Measurements from ENCODE around the gene HESX1. TPM values are rescaled to one million over a fixed set of nuclear protein-coding genes. Genes with fewer than 3 reads are reported as not detected.

HESX1 gene
- total and polyA plus RNA-seq, 2 of the 4 experiments (the other 2 are of a cell fraction): 0.36 to 0.82 TPM

- Histone ChIP-seq H3K79me1 (ENCODE audit: low read depth in 1 of 2, low read length in 2 of 2) (no peaks in the 10 kb centered on the region), H3K9me1 (ENCODE audit: insufficient read depth, low read length) (no peaks in the 10 kb centered on the region), H2BK5ac (ENCODE audit: low read depth, low read length, poor library complexity, severe bottlenecking) (no peak overlapping the region), H3K9me3 (ENCODE audit: control insufficient read depth, insufficient read depth, low read length) (no peaks in the 10 kb centered on the region), H3K56ac (ENCODE audit: extremely low read depth, insufficient read depth, low read length) (no peak overlapping the region), H2AK9ac (replicated peaks; ENCODE audit: low read depth, low read length, poor library complexity) (no peak overlapping the region), H2AK5ac (ENCODE audit: low read depth, low read length) (no peak overlapping the region), H3K23ac (ENCODE audit: low read depth, low read length) (no peak overlapping the region), H4K91ac (ENCODE audit: insufficient read depth, low read depth, low read length) (no peak overlapping the region), H3K4ac (ENCODE audit: low read depth, low read length) (no peak overlapping the region), H3K9ac (ENCODE audit: low read depth, low read length) (no peak overlapping the region), H3K27ac (ENCODE audit: insufficient read depth, low read length) (no peak overlapping the region), H2BK20ac (ENCODE audit: low read depth, low read length) (no peak overlapping the region), H3K4me2 (ENCODE audit: low read depth, low read length) (no peak overlapping the region), H3K27me3 (ENCODE audit: control insufficient read depth, insufficient read depth, low read length) (peaks cover 18% of the 10 kb centered on the region), H3K4me1 (ENCODE audit: control insufficient read depth, insufficient read depth, low read length) (peaks cover 2% of the 10 kb centered on the region; the same call in 1 of the 2 replicates), H3K36me3 (ENCODE audit: control insufficient read depth, insufficient read depth, low read length) (no peaks in the 10 kb centered on the region), H4K20me1 (ENCODE audit: insufficient read depth, low read length) (no peaks in the 10 kb centered on the region), H3K4me3 (ENCODE audit: insufficient read depth, low read depth, low read length) (no peak overlapping the region), H2AFZ (replicated peaks; ENCODE audit: low read length, poor library complexity) (no peak overlapping the region), H4K8ac (ENCODE audit: low read depth in 2 of 2, low read length in 2 of 2) (no peak overlapping the region), H3K18ac (ENCODE audit: low read depth, low read length) (no peak overlapping the region), H4K5ac (ENCODE audit: low read depth, low read length) (no peak overlapping the region), H2BK120ac (ENCODE audit: low read depth, low read length) (no peak overlapping the region), H3K14ac (replicated peaks; ENCODE audit: low read depth, low read length) (no peak overlapping the region), H2BK15ac (ENCODE audit: low read depth, low read length) (no peak overlapping the region)
- POLR2A ChIA-PET (ENCODE audit: unreplicated experiment): no interaction called here
- ATAC-seq (ENCODE audit: low read depth) (no peak), DNase-seq (no peak)
- dilution Hi-C loops (cut with HindIII; ENCODE audit: low sequenced_read_pairs, unreplicated experiment) (no loop called here), in situ Hi-C loops (cut with MboI; ENCODE audit: low sequenced_read_pairs) (loop anchor here (25.0 kb wide), 1 partner anchor 405 kb away; the partner anchor contains the start of gene PDE12), intact Hi-C loops (cut with micrococcal nuclease) (no loop called here)
- TF ChIP-seq MAFK (IDR thresholded peaks at IDR 0.05; ENCODE audit: low read depth, low read length) (no peak), RCOR1 (IDR thresholded peaks at IDR 0.05; ENCODE audit: insufficient replicate concordance, low read length) (no peak), MAZ (IDR thresholded peaks at IDR 0.05; ENCODE audit: borderline replicate concordance, low read depth, low read length) (no peak)
- TF ChIP-seq, protein P1, sequence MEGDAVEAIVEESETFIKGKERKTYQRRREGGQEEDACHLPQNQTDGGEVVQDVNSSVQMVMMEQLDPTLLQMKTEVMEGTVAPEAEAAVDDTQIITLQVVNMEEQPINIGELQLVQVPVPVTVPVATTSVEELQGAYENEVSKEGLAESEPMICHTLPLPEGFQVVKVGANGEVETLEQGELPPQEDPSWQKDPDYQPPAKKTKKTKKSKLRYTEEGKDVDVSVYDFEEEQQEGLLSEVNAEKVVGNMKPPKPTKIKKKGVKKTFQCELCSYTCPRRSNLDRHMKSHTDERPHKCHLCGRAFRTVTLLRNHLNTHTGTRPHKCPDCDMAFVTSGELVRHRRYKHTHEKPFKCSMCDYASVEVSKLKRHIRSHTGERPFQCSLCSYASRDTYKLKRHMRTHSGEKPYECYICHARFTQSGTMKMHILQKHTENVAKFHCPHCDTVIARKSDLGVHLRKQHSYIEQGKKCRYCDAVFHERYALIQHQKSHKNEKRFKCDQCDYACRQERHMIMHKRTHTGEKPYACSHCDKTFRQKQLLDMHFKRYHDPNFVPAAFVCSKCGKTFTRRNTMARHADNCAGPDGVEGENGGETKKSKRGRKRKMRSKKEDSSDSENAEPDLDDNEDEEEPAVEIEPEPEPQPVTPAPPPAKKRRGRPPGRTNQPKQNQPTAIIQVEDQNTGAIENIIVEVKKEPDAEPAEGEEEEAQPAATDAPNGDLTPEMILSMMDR (conservative IDR thresholded peaks at IDR 0.05; ENCODE audit: low read depth, low read length): no peak
- BruUV-seq (replicated peaks): no TSS peak
- WGBS, 2 experiments (ENCODE audit: extremely low coverage in 2 of 2, insufficient read length in 1 of 2): no CpG with 5 or more reads among the region's 10 CpGs
- CTCF ChIA-PET: no interaction called here
These were observed 42.2 kb downstream of the HESX1 start for GRCh38 chr3:57157545-57157944.

All from IMR-90 (cell line).